ENCODE measurements around the gene LDLRAD4.

LDLRAD4 gene

GRCh38 chr18:13218368-13218991 lies at the start of gene LDLRAD4:
Gene LDLRAD4 (plus strand): TSS chr18:13218760.
- peaks cover 44% of the 10 kb centered on the region for H3K27me3 ChIP-seq (replicated peaks; ENCODE audit: control insufficient read depth, insufficient read depth, low read length)
- H3K36me3 ChIP-seq (ENCODE audit: control insufficient read depth, insufficient read depth, low read length, severe bottlenecking), result no peaks in the 10 kb centered on the region
- H3K4me3 ChIP-seq (ENCODE audit: low read length), result peak within 1 kb of the TSS; percentile 67
- no peaks in the 10 kb centered on the region for H3K9me3 ChIP-seq (ENCODE audit: control insufficient read depth, low read length)
- no peak within 1 kb of the TSS for H3K9ac ChIP-seq (ENCODE audit: low read length)
- peak; percentile 30 for DNase-seq (ENCODE audit: low read depth)
- peaks cover 15% of the 10 kb centered on the region for H3K4me1 ChIP-seq (ENCODE audit: control insufficient read depth, insufficient read depth, low read length)

GRCh38 chr18:13173578-13174145 lies 44.9 kb upstream of the LDLRAD4 start:
- Histone ChIP-seq H3K4me3 (ENCODE audit: low read length) (no peak overlapping the region), H3K36me3 (ENCODE audit: control insufficient read depth, insufficient read depth, low read length, severe bottlenecking) (no peaks in the 10 kb centered on the region), H3K4me1 (ENCODE audit: control insufficient read depth, insufficient read depth, low read length) (no peaks in the 10 kb centered on the region), H3K9ac (ENCODE audit: low read length) (no peak overlapping the region), H3K9me3 (ENCODE audit: control insufficient read depth, low read length) (peaks cover 3% of the 10 kb centered on the region), H3K27me3 (replicated peaks; ENCODE audit: control insufficient read depth, insufficient read depth, low read length) (peaks cover 4% of the 10 kb centered on the region)
- DNase-seq (ENCODE audit: low read depth), result no peak

- H3K4me3 ChIP-seq (ENCODE audit: low read length), result no peak overlapping the region
- DNase-seq (ENCODE audit: low read depth), result no peak
- H3K4me1 ChIP-seq (ENCODE audit: control insufficient read depth, insufficient read depth, low read length), result no peaks in the 10 kb centered on the region
- H3K9me3 ChIP-seq (ENCODE audit: control insufficient read depth, low read length), result no peaks in the 10 kb centered on the region
- H3K36me3 ChIP-seq (ENCODE audit: control insufficient read depth, insufficient read depth, low read length, severe bottlenecking), result no peaks in the 10 kb centered on the region
- H3K27me3 ChIP-seq (replicated peaks; ENCODE audit: control insufficient read depth, insufficient read depth, low read length), result peaks cover 14% of the 10 kb centered on the region
- H3K9ac ChIP-seq (ENCODE audit: low read length), result no peak overlapping the region
Measured at GRCh38 chr18:13175266-13175665, 43.3 kb upstream of the LDLRAD4 start.

- Histone ChIP-seq H3K4me3 (ENCODE audit: low read length) (no peak overlapping the region), H3K9ac (ENCODE audit: low read length) (no peak overlapping the region), H3K4me1 (ENCODE audit: control insufficient read depth, insufficient read depth, low read length) (no peaks in the 10 kb centered on the region), H3K36me3 (ENCODE audit: control insufficient read depth, insufficient read depth, low read length, severe bottlenecking) (no peaks in the 10 kb centered on the region), H3K9me3 (ENCODE audit: control insufficient read depth, low read length) (peaks cover under 1% of the 10 kb centered on the region), H3K27me3 (replicated peaks; ENCODE audit: control insufficient read depth, insufficient read depth, low read length) (peaks cover 14% of the 10 kb centered on the region)
- no peak for DNase-seq (ENCODE audit: low read depth)
Measured at GRCh38 chr18:13175754-13176210, 42.8 kb upstream of the LDLRAD4 start.

GRCh38 chr18:13176847-13177246 lies 41.7 kb upstream of the LDLRAD4 start:
- H3K36me3 ChIP-seq (ENCODE audit: control insufficient read depth, insufficient read depth, low read length, severe bottlenecking), result no peaks in the 10 kb centered on the region
- peaks cover 3% of the 10 kb centered on the region for H3K9me3 ChIP-seq (ENCODE audit: control insufficient read depth, low read length)
- H3K9ac ChIP-seq (ENCODE audit: low read length), result no peak overlapping the region
- H3K4me1 ChIP-seq (ENCODE audit: control insufficient read depth, insufficient read depth, low read length), result no peaks in the 10 kb centered on the region
- H3K27me3 ChIP-seq (replicated peaks; ENCODE audit: control insufficient read depth, insufficient read depth, low read length), result peaks cover 19% of the 10 kb centered on the region
- H3K4me3 ChIP-seq (ENCODE audit: low read length), result no peak overlapping the region
- no peak for DNase-seq (ENCODE audit: low read depth)

- no peak for DNase-seq (ENCODE audit: low read depth)
- peaks cover 3% of the 10 kb centered on the region for H3K9me3 ChIP-seq (ENCODE audit: control insufficient read depth, low read length)
- no peaks in the 10 kb centered on the region for H3K36me3 ChIP-seq (ENCODE audit: control insufficient read depth, insufficient read depth, low read length, severe bottlenecking)
- H3K4me3 ChIP-seq (ENCODE audit: low read length), result no peak overlapping the region
- H3K27me3 ChIP-seq (replicated peaks; ENCODE audit: control insufficient read depth, insufficient read depth, low read length), result peaks cover 27% of the 10 kb centered on the region
- no peak overlapping the region for H3K9ac ChIP-seq (ENCODE audit: low read length)
- no peaks in the 10 kb centered on the region for H3K4me1 ChIP-seq (ENCODE audit: control insufficient read depth, insufficient read depth, low read length)
Measured at GRCh38 chr18:13178197-13178596, 40.4 kb upstream of the LDLRAD4 start.

- no peaks in the 10 kb centered on the region for H3K36me3 ChIP-seq (ENCODE audit: control insufficient read depth, insufficient read depth, low read length, severe bottlenecking)
- H3K4me3 ChIP-seq (ENCODE audit: low read length), result no peak overlapping the region
- H3K9me3 ChIP-seq (ENCODE audit: control insufficient read depth, low read length), result peaks cover 3% of the 10 kb centered on the region
- no peak for DNase-seq (ENCODE audit: low read depth)
- no peaks in the 10 kb centered on the region for H3K4me1 ChIP-seq (ENCODE audit: control insufficient read depth, insufficient read depth, low read length)
- H3K27me3 ChIP-seq (replicated peaks; ENCODE audit: control insufficient read depth, insufficient read depth, low read length), result peaks cover 26% of the 10 kb centered on the region
- no peak overlapping the region for H3K9ac ChIP-seq (ENCODE audit: low read length)
Measured at GRCh38 chr18:13178976-13179375, 39.6 kb upstream of the LDLRAD4 start.

GRCh38 chr18:13179566-13180113 lies 38.9 kb upstream of the LDLRAD4 start:
- Histone ChIP-seq H3K27me3 (replicated peaks; ENCODE audit: control insufficient read depth, insufficient read depth, low read length) (peaks cover 29% of the 10 kb centered on the region), H3K4me1 (ENCODE audit: control insufficient read depth, insufficient read depth, low read length) (no peaks in the 10 kb centered on the region), H3K4me3 (ENCODE audit: low read length) (no peak overlapping the region), H3K9ac (ENCODE audit: low read length) (no peak overlapping the region), H3K9me3 (ENCODE audit: control insufficient read depth, low read length) (peaks cover 3% of the 10 kb centered on the region), H3K36me3 (ENCODE audit: control insufficient read depth, insufficient read depth, low read length, severe bottlenecking) (no peaks in the 10 kb centered on the region)
- no peak for DNase-seq (ENCODE audit: low read depth)

GRCh38 chr18:13180614-13181375 lies 37.8 kb upstream of the LDLRAD4 start:
- Histone ChIP-seq H3K4me3 (ENCODE audit: low read length) (no peak overlapping the region), H3K9me3 (ENCODE audit: control insufficient read depth, low read length) (peaks cover 3% of the 10 kb centered on the region), H3K4me1 (ENCODE audit: control insufficient read depth, insufficient read depth, low read length) (no peaks in the 10 kb centered on the region), H3K9ac (ENCODE audit: low read length) (no peak overlapping the region), H3K27me3 (replicated peaks; ENCODE audit: control insufficient read depth, insufficient read depth, low read length) (peaks cover 38% of the 10 kb centered on the region), H3K36me3 (ENCODE audit: control insufficient read depth, insufficient read depth, low read length, severe bottlenecking) (no peaks in the 10 kb centered on the region)
- DNase-seq (ENCODE audit: low read depth), result no peak

GRCh38 chr18:13181765-13182164 lies 36.8 kb upstream of the LDLRAD4 start:
- peaks cover 40% of the 10 kb centered on the region for H3K27me3 ChIP-seq (replicated peaks; ENCODE audit: control insufficient read depth, insufficient read depth, low read length)
- no peak for DNase-seq (ENCODE audit: low read depth)

GRCh38 chr18:13183359-13183758 lies 35.2 kb upstream of the LDLRAD4 start:
- H3K4me1 ChIP-seq (ENCODE audit: control insufficient read depth, insufficient read depth, low read length), result no peaks in the 10 kb centered on the region

More at GRCh38 chr18:13181765-13182164, 36.8 kb upstream of the LDLRAD4 start:
- H3K36me3 ChIP-seq (ENCODE audit: control insufficient read depth, insufficient read depth, low read length, severe bottlenecking), result no peaks in the 10 kb centered on the region
- H3K4me3 ChIP-seq (ENCODE audit: low read length), result no peak overlapping the region
- peaks cover 3% of the 10 kb centered on the region for H3K9me3 ChIP-seq (ENCODE audit: control insufficient read depth, low read length)
- H3K4me1 ChIP-seq (ENCODE audit: control insufficient read depth, insufficient read depth, low read length), result no peaks in the 10 kb centered on the region
- no peak overlapping the region for H3K9ac ChIP-seq (ENCODE audit: low read length)

More at GRCh38 chr18:13183359-13183758, 35.2 kb upstream of the LDLRAD4 start:
- DNase-seq (ENCODE audit: low read depth), result no peak
- Histone ChIP-seq H3K4me3 (ENCODE audit: low read length) (no peak overlapping the region), H3K27me3 (replicated peaks; ENCODE audit: control insufficient read depth, insufficient read depth, low read length) (peaks cover 44% of the 10 kb centered on the region), H3K9ac (ENCODE audit: low read length) (no peak overlapping the region), H3K36me3 (ENCODE audit: control insufficient read depth, insufficient read depth, low read length, severe bottlenecking) (no peaks in the 10 kb centered on the region), H3K9me3 (ENCODE audit: control insufficient read depth, low read length) (peaks cover 3% of the 10 kb centered on the region)

Data from adipocyte (in vitro differentiated cells).